GM21447 (cell line): ENCODE measurements around the gene ANO3.

ENCODE experiments used
- ATAC-seq: cut with Tn5 transposase; IDR thresholded peaks from one replicate; pipeline ENCODE4 v1.9.1; 2021; ENCODE audit not compliant: unreplicated experiment

ANO3 gene

DNA sequence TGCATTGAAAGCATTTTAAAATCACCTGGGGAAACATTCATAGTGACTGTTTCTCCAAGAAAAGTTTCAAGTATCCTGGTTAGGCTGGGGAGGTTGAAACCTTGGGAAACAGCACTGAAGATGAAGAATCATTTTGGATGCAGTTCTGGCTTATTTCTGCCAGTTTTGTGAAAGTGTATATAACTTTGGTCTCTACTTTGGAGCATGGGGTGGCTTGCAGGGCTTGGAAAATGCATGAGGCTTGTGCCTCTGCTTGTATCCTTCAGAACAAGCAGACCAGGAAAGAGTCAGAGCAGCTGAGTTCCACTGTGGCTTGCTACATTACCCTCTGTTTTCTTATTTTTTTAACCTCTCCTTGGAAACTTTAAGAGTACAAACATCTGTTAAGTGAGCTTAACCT is 370.5 kb downstream of the ANO3 start:
- ATAC-seq, result no peak

- no peak for ATAC-seq
Measured at GRCh38 chr11:26703411-26704191, 371.7 kb downstream of the ANO3 start.

GRCh38 chr11:26704249-26704648 is 372.3 kb downstream of the ANO3 start:
- no peak for ATAC-seq

DNA sequence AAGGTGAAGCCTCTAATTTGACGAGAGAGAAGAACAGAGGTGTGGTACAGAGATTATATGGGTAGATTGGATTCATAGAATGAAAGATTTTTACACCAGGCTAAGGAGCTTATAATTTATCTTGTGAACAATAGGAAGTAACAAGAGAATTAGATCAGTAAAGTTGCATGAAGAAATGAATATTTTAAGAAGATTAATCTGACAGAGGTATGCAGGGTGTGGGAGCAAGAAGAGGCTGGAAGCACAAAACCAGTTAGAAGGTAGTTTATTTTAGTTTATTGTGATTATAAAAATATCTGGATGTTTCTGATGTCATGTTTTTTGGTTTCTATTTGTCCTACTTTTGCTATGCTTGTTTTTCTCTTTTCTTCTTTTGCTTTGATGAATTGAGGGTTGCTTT is 374.3 kb downstream of the ANO3 start:
- ATAC-seq, result no peak

- no peak for ATAC-seq
Measured at GRCh38 chr11:26708736-26709456, 377.0 kb downstream of the ANO3 start.

DNA sequence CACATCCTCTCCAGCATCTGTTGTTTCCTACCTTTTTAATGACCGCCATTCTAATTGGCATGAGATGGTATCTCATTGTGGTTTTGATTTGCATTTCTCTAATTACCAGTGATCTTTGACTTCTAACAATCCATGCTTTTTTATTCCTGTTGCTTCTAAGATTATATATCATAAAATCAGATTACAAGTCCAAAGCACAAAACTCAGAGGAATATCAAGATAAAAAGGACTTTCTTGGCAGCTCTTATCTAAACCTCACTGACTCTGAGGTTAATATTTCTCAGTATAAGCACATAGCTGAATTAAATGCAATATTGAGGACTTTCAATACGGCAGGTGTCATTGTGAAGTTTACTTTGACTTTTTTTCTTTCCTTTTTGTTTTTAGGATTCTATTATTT is 378.6 kb downstream of the ANO3 start:
- ATAC-seq, result no peak

- ATAC-seq, result no peak
Measured at GRCh38 chr11:26712497-26712896, 380.6 kb downstream of the ANO3 start.
